Prostate gland (tissue), 2 donors: Measurements from ENCODE around the gene NEMP1. TPM values are rescaled to one million over a fixed set of nuclear protein-coding genes. Genes with fewer than 3 reads are reported as not detected.

Source experiments
- DNase-seq: peaks from one replicate; pipeline ENCODE4 v3.0.0-alpha.2; 2019; ENCODE audit warnings: low spot score
- H3K27ac ChIP-seq, 2 donors: fragments of 200-600 bp; sonication (generic); 2 replicates each; pipeline ENCODE4 v1.5.1; 2017 to 2019
- H3K27me3 ChIP-seq: fragments of 200-600 bp; sonication (generic); replicated peaks from 2 replicates; pipeline ENCODE4 v1.5.1; 2019; ENCODE audit not compliant: insufficient read depth
- H3K36me3 ChIP-seq, 2 donors: fragments of 200-600 bp; sonication (generic); 1 replicate in 1 of 2; 2 replicates in 1 of 2; pipeline versions ENCODE4 v1.5.1 to v1.8.1; 2017 to 2019
- H3K4me1 ChIP-seq: fragments of 200-600 bp; sonication (generic); replicated peaks from 2 replicates; pipeline ENCODE4 v1.5.1; 2019
- H3K4me3 ChIP-seq, 2 donors: fragments of 200-600 bp; sonication (generic); 2 replicates each; pipeline ENCODE4 v1.5.1; 2017 to 2019
- H3K9me3 ChIP-seq: fragments of 200-600 bp; sonication (generic); 2 replicates; pipeline ENCODE4 v1.5.1; 2017
- CTCF ChIP-seq, 4 experiments: fragments of 200-600 bp in 2 of 4; fragments of 450-650 bp in 2 of 4; sonication (generic) in 2 of 4; IDR thresholded peaks; 1 replicate in 3 of 4; 2 replicates in 1 of 4; pipeline ENCODE4 v1.5.1; 2016 to 2019; ENCODE audit warnings: antibody characterized with exemption in 4 of 4, mild to moderate bottlenecking in 2 of 4, moderate library complexity in 2 of 4
- POLR2A ChIP-seq: fragments of 450-650 bp; IDR thresholded peaks from one replicate; pipeline ENCODE4 v1.6.1; 2016; ENCODE audit warnings: antibody characterized with exemption, mild to moderate bottlenecking
- POLR2AphosphoS5 ChIP-seq: sonication (generic); formaldehyde crosslinking; IDR thresholded peaks from one replicate; pipeline ENCODE4 v1.6.1; 2017; ENCODE audit warnings: antibody characterized with exemption
- WGBS: methylation state at CpG from one replicate; pipeline ENCODE4 v1.1.5; 2018; 5-methylcytosine and 5-hydroxymethylcytosine counted together
- intact Hi-C: fragments of 100-400 bp; cut with DNase I; formaldehyde crosslinking; loops from one replicate; pipeline ENCODE4 v1.14.2; 2022
- total RNA-seq, 2 donors: library from RNA; depleted of rRNA; stranded (reverse); fragments of >200 nt; gene quantifications; one replicate each; pipeline ENCODE4 v1.1.0, GENCODE V29; 2016

The NEMP1 gene
- total RNA-seq, 2 donors from 2014 or later = 10.8 to 13.0 TPM

- intact Hi-C loops = no loop called here
- TF ChIP-seq POLR2AphosphoS5 = no peak
- TF ChIP-seq CTCF (IDR thresholded peaks at IDR 0.05) = no peak
- no peak for TF ChIP-seq POLR2A
- no peak overlapping the region for H3K27ac ChIP-seq
- H3K27me3 ChIP-seq = no peaks in the 10 kb centered on the region
- no peaks in the 10 kb centered on the region for H3K9me3 ChIP-seq
- no peak for DNase-seq
- no peaks in the 10 kb centered on the region for H3K4me1 ChIP-seq
- WGBS = 71% methylated on average over 6 of the region's 6 CpGs
- H3K4me3 ChIP-seq = no peak overlapping the region
- H3K36me3 ChIP-seq = no peaks in the 10 kb centered on the region
These were observed 32.4 kb downstream of the NEMP1 start for GRCh38 chr12:57046086-57046791.

GRCh38 chr12:57044889-57045288 lies 33.7 kb downstream of the NEMP1 start:
- H3K27me3 ChIP-seq = no peaks in the 10 kb centered on the region
- TF ChIP-seq POLR2AphosphoS5 = no peak
- no peak for TF ChIP-seq POLR2A
- no peak for TF ChIP-seq CTCF (IDR thresholded peaks at IDR 0.05)
- no peaks in the 10 kb centered on the region for H3K4me1 ChIP-seq
- DNase-seq = no peak
- intact Hi-C loops = no loop called here
- 77% methylated on average over 3 of the region's 3 CpGs for WGBS
- H3K27ac ChIP-seq = no peak overlapping the region
- no peaks in the 10 kb centered on the region for H3K36me3 ChIP-seq
- H3K4me3 ChIP-seq = no peak overlapping the region
- no peaks in the 10 kb centered on the region for H3K9me3 ChIP-seq

- no peaks in the 10 kb centered on the region for H3K4me1 ChIP-seq
- no peak overlapping the region for H3K27ac ChIP-seq
- TF ChIP-seq POLR2AphosphoS5 (no peak), CTCF (IDR thresholded peaks at IDR 0.05) (no peak), POLR2A (no peak)
- no peak for DNase-seq
- no peaks in the 10 kb centered on the region for H3K36me3 ChIP-seq
- WGBS = 69% methylated on average over 6 of the region's 6 CpGs
- no peak overlapping the region for H3K4me3 ChIP-seq
- no peaks in the 10 kb centered on the region for H3K9me3 ChIP-seq
- H3K27me3 ChIP-seq = no peaks in the 10 kb centered on the region
- intact Hi-C loops = no loop called here
These were observed 34.1 kb downstream of the NEMP1 start for GRCh38 chr12:57044468-57044867.

GRCh38 chr12:57042695-57043094 lies 35.9 kb downstream of the NEMP1 start:
- DNase-seq = no peak
- no peak overlapping the region for H3K27ac ChIP-seq
- intact Hi-C loops = no loop called here
- H3K27me3 ChIP-seq = no peaks in the 10 kb centered on the region
- WGBS = 92% methylated on average over 2 of the region's 2 CpGs
- no peak overlapping the region for H3K4me3 ChIP-seq
- TF ChIP-seq POLR2AphosphoS5 (no peak), POLR2A (no peak), CTCF (IDR thresholded peaks at IDR 0.05) (no peak)
- no peaks in the 10 kb centered on the region for H3K4me1 ChIP-seq
- H3K36me3 ChIP-seq = no peaks in the 10 kb centered on the region
- H3K9me3 ChIP-seq = no peaks in the 10 kb centered on the region

- Histone ChIP-seq H3K4me3 (no peak overlapping the region), H3K4me1 (no peaks in the 10 kb centered on the region), H3K27ac (no peak overlapping the region), H3K27me3 (no peaks in the 10 kb centered on the region), H3K36me3 (no peaks in the 10 kb centered on the region), H3K9me3 (no peaks in the 10 kb centered on the region)
- TF ChIP-seq POLR2A = no peak
- no peak for TF ChIP-seq POLR2AphosphoS5
- TF ChIP-seq CTCF (IDR thresholded peaks at IDR 0.05) = no peak
- DNase-seq = no peak
- intact Hi-C loops = no loop called here
- 82% methylated on average over 2 of the region's 2 CpGs for WGBS
These were observed 37.8 kb downstream of the NEMP1 start for GRCh38 chr12:57040750-57041149.
